Stimulated activated CD8-positive, alpha-beta memory T cell treated with anti-CD3 and anti-CD28 coated beads, Interleukin-12 subunit alpha, Interleukin-12 subunit beta, amount 100 ng/mL, for 4 hours (primary cell): ENCODE measurements around the gene DLG3.

Experiments used
- DNase-seq: peaks from one replicate; pipeline ENCODE4 v3.0.0-alpha.2; 2020; ENCODE audit warnings: low read depth

DLG3 gene

GRCh38 chrX:70437921-70438665 is 6.5 kb upstream of the DLG3 start:
- no peak for DNase-seq

- no peak for DNase-seq
Observed at GRCh38 chrX:70439016-70439415, 5.6 kb upstream of the DLG3 start.

GRCh38 chrX:70442224-70442623 is 2.4 kb upstream of the DLG3 start:
- DNase-seq = no peak

GRCh38 chrX:70444946-70445656 is 466 bp downstream of the DLG3 start:
- no peak for DNase-seq

- no peak for DNase-seq
Observed at GRCh38 chrX:70445951-70446350, 1.3 kb downstream of the DLG3 start.

- DNase-seq = no peak
Observed at GRCh38 chrX:70446380-70447350, 2.0 kb downstream of the DLG3 start.

- DNase-seq = no peak
Observed at GRCh38 chrX:70449457-70449966, 4.9 kb downstream of the DLG3 start.

- no peak for DNase-seq
Observed at GRCh38 chrX:70452143-70452733, 7.6 kb downstream of the DLG3 start.

GRCh38 chrX:70453024-70453618 is 8.5 kb downstream of the DLG3 start:
- DNase-seq = no peak

GRCh38 chrX:70454441-70455365 is 10.1 kb downstream of the DLG3 start:
- DNase-seq = no peak

- DNase-seq = no peak
Observed at GRCh38 chrX:70455366-70456202, 10.9 kb downstream of the DLG3 start.

- no peak for DNase-seq
Observed at GRCh38 chrX:70456256-70456655, 11.6 kb downstream of the DLG3 start.

- no peak for DNase-seq
Observed at GRCh38 chrX:70461026-70461425, 16.4 kb downstream of the DLG3 start.

- no peak for DNase-seq
Observed at GRCh38 chrX:70464051-70464450, 19.4 kb downstream of the DLG3 start.

GRCh38 chrX:70466968-70467367 is 22.3 kb downstream of the DLG3 start:
- no peak for DNase-seq

- DNase-seq = no peak
Observed at GRCh38 chrX:70468709-70469108, 24.1 kb downstream of the DLG3 start.

- no peak for DNase-seq
Observed at GRCh38 chrX:70470850-70471289, 26.2 kb downstream of the DLG3 start.

GRCh38 chrX:70476166-70476933 is 31.7 kb downstream of the DLG3 start:
- no peak for DNase-seq
